Diencephalon (tissue), 1 donor: ENCODE results near the gene CKM. TPM values are rescaled to one million over a fixed set of nuclear protein-coding genes. Genes with fewer than 3 reads are reported as not detected.

Experiments
- total RNA-seq: library from RNA; depleted of rRNA; stranded (reverse); fragments of >200 nt; gene quantifications from one replicate; pipeline ENCODE4 v1.2.3, GENCODE V29; 2014

CKM gene
- total RNA-seq: not detected

DNA sequence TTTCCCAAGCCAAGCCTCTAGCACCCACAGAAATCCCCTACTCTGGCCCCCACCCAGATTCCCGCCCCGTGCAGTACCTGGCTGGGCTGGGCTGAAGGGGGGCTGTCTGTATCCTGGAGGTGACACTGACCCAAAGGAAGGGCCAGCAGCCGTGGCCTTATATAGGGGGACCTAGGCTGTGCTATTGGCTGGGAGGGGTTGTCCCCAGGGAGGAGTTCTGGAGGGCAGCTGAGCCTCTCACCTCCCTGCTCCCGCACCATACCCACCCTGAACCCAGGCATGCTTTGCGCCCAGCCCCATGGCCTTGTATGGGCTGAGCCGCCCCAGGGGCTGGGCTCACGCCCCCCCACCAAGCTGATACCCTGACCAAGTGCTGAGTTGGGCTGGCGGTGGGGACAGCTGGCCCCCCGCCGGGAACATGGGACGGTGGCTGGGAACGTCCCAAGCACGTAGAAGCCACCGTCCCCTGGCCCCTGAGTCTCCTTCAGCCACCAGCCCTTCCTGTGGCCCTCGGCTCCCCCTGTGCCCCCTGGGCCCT lies at the start of gene CKM:
CKM (minus strand) TSS at position 132 of the 538 bp plus-strand sequence. CDS start 3,162 bp downstream, outside the sequence.

DNA sequence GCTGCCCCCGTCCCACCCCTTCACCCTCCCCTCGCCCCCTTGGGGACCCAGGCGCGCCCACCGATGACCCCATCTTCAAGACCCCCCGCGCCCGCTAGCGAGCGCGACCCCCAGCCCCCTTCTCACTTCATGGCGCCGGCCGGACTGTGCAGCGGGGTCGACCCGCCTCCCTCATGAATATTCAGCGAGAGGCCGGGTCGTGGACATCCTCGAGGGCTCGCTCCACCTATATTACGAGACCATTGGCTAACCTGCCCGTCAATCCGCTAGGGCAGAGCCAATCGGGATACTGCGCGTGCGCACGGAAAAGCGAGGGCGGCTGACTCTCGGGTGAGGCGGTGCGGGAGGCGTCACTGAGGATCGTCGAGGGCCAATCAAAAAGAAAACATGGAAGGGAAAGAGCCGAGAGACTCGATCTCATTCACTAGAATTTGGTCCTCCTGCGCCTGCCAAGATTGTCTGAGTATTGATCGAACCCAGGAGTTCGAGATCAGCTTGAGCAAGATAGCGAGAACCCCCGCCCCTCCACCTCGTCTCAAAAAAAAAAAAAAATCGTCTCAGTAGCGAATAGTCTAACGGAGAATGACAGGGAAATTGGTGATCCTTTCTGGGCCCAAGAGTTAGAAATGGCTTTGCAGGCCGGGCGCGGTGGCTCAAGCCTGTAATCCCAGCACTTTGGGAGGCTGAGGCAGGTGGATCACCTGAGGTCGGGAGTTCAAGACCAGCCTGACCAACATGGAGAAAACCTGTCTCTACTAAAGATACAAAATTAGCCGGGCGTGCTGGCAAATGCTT lies 47.9 kb upstream of the CKM start, which contains the start of gene ERCC2:
ERCC2 (minus strand) TSS at position 164 of the 795 bp plus-strand sequence; CDS start at position 131, 33 bp downstream.

GRCh38 chr19:45340232-45340898 lies 17.7 kb upstream of the CKM start, which contains the start of gene KLC3:
Gene KLC3 (plus strand): TSS chr19:45340750. CDS start chr19:45345542, 4,792 bp downstream.

Other genes with a start within 250 kb of the CKM start
- gene ZNF296, start 246.4 kb downstream of the CKM start, total RNA-seq: 0.69 TPM
- gene GEMIN7, start 243.6 kb downstream of the CKM start, total RNA-seq: 12.5 TPM
- gene PPP1R37, start 229.7 kb downstream of the CKM start, total RNA-seq: 21.0 TPM
- 0.69 TPM for gene NKPD1, start 161.9 kb downstream of the CKM start, total RNA-seq
- 7.2 TPM for gene TRAPPC6A, start 144.6 kb downstream of the CKM start, total RNA-seq
- gene BLOC1S3, start 144.1 kb downstream of the CKM start, total RNA-seq: 4.4 TPM
- gene EXOC3L2, start 77.5 kb downstream of the CKM start, total RNA-seq: 0.23 TPM
- gene MARK4, start 71.6 kb downstream of the CKM start, total RNA-seq: 39.2 TPM
- gene KLC3, start 17.9 kb upstream of the CKM start, total RNA-seq: 1.8 TPM
- gene ERCC2, start 47.7 kb upstream of the CKM start, total RNA-seq: 23.3 TPM
- 0.46 TPM for gene PPP1R13L, start 82.2 kb upstream of the CKM start, total RNA-seq
- gene POLR1G, start 83.8 kb upstream of the CKM start, total RNA-seq: 6.5 TPM
- 41.3 TPM for gene ERCC1, start 101.0 kb upstream of the CKM start, total RNA-seq
- gene FOSB, start 145.1 kb upstream of the CKM start, total RNA-seq: 4.4 TPM
- gene RTN2, start 174.2 kb upstream of the CKM start, total RNA-seq: 59.1 TPM
- gene PPM1N, start 175.6 kb upstream of the CKM start, total RNA-seq: 1.2 TPM
- 15.7 TPM for gene VASP, start 184.6 kb upstream of the CKM start, total RNA-seq